Keratinocyte (primary cell): ENCODE data around the gene FXYD5. TPM values are rescaled to one million over a fixed set of nuclear protein-coding genes. Genes with fewer than 3 reads are reported as not detected.

Experiments used
- DNase-seq: peaks from one replicate; pipeline ENCODE4 v3.0.0-alpha.2; 2011; ENCODE audit warnings: low read depth, missing footprints, low spot score
- FAIRE-seq: peaks from 2 replicates; lab custom pipeline; 2011; peaks lifted over from hg19 to GRCh38; lab: Jason Lieb, UNC
- H2AFZ ChIP-seq: 2 replicates; pipeline ENCODE4 v1.6.0; 2012; ENCODE audit warnings: low read length, control low read depth, inconsistent platforms; ENCODE audit not compliant: control insufficient read depth
- H3K27ac ChIP-seq: 2 replicates; pipeline ENCODE4 v1.5.1; 2011; ENCODE audit warnings: low read length; ENCODE audit not compliant: control insufficient read depth, insufficient read depth
- H3K27me3 ChIP-seq: 3 replicates; pipeline ENCODE4 v1.6.0; 2011; ENCODE audit warnings: low read length; ENCODE audit not compliant: control insufficient read depth, insufficient read depth; ENCODE audit errors: extremely low read depth
- H3K36me3 ChIP-seq, 2 experiments: 2 replicates in 1 of 2; 3 replicates in 1 of 2; pipeline ENCODE4 v1.5.1; 2011; ENCODE audit warnings: low read length in 2 of 2, mild to moderate bottlenecking in 1 of 2; ENCODE audit not compliant: control insufficient read depth in 2 of 2, insufficient read depth in 2 of 2; ENCODE audit errors: extremely low read depth in 1 of 2
- H3K4me1 ChIP-seq: 3 replicates; pipeline ENCODE4 v1.5.1; 2011; ENCODE audit warnings: low read length; ENCODE audit not compliant: control insufficient read depth, insufficient read depth; ENCODE audit errors: extremely low read depth
- H3K4me2 ChIP-seq: 3 replicates; pipeline ENCODE4 v1.6.0; 2011; ENCODE audit warnings: low read depth, low read length; ENCODE audit not compliant: control insufficient read depth, insufficient read depth; ENCODE audit errors: extremely low read depth
- H3K4me3 ChIP-seq, 3 experiments: fragments of 200-600 bp in 1 of 3; sonication (generic) in 1 of 3; 2 replicates in 2 of 3; 3 replicates in 1 of 3; pipeline ENCODE4 v1.5.1; 2011 to 2016; ENCODE audit warnings: low read length in 3 of 3, mild to moderate bottlenecking in 3 of 3, control low read depth in 2 of 3, inconsistent platforms in 1 of 3, low read depth in 1 of 3, mixed read lengths in 1 of 3, mixed run types in 1 of 3, moderate library complexity in 1 of 3; ENCODE audit not compliant: control insufficient read depth in 2 of 3, insufficient read depth in 2 of 3; ENCODE audit errors: extremely low read depth in 1 of 3
- H3K79me2 ChIP-seq: 2 replicates; pipeline ENCODE4 v1.6.0; 2012; ENCODE audit warnings: low read length; ENCODE audit not compliant: control insufficient read depth, insufficient read depth
- H3K9ac ChIP-seq: 3 replicates; pipeline ENCODE4 v1.6.0; 2011; ENCODE audit warnings: low read length; ENCODE audit not compliant: control insufficient read depth, insufficient read depth; ENCODE audit errors: extremely low read depth
- H3K9me1 ChIP-seq: 3 replicates; pipeline ENCODE4 v1.6.0; 2011; ENCODE audit warnings: low read length; ENCODE audit not compliant: control insufficient read depth, insufficient read depth; ENCODE audit errors: extremely low read depth
- H3K9me3 ChIP-seq: 2 replicates; pipeline ENCODE4 v1.5.1; 2012; ENCODE audit warnings: low read depth, low read length; ENCODE audit not compliant: control insufficient read depth
- H4K20me1 ChIP-seq: 3 replicates; pipeline ENCODE4 v1.6.0; 2011; ENCODE audit warnings: low read length; ENCODE audit not compliant: control insufficient read depth, insufficient read depth; ENCODE audit errors: extremely low read depth
- CTCF ChIP-seq, 3 experiments: IDR thresholded peaks in 1 of 3; conservative IDR thresholded peaks in 1 of 3; optimal IDR thresholded peaks in 1 of 3; 2 replicates in 2 of 3; 3 replicates in 1 of 3; pipeline versions ENCODE3 to v1.5.1; 2011; ENCODE audit warnings: low read length in 3 of 3, mild to moderate bottlenecking in 3 of 3, moderate library complexity in 2 of 3, control low read depth in 1 of 3, inconsistent platforms in 1 of 3; ENCODE audit not compliant: insufficient read depth in 2 of 3; ENCODE audit errors: extremely low read depth in 1 of 3
- EZH2 ChIP-seq: IDR thresholded peaks from one replicate; pipeline ENCODE4 v1.6.1; 2012; ENCODE audit warnings: inconsistent platforms, mild to moderate bottlenecking, low read length, moderate library complexity
- dilution Hi-C: fragments of 300-500 bp; cut with MboI; formaldehyde crosslinking; loops from one replicate; pipeline ENCODE4 v1.7.0; 2020; ENCODE audit warnings: low sequenced_read_pairs; ENCODE audit not compliant: extremely low pct_ligation_motif_present
- polyA plus RNA-seq, 5 experiments: library from polyadenylated mRNA; depleted of rRNA in 3 of 5; stranded (reverse) in 3 of 5; stranded (forward) in 1 of 5; unstranded in 1 of 5; fragments of >200 nt; gene quantifications; 1 replicate in 1 of 5; 2 replicates in 3 of 5; 3 replicates in 1 of 5; pipeline versions ENCODE4 v1.2.1 to v1.2.3, GENCODE V29; 2011 to 2012; ENCODE audit warnings: missing spikeins in 2 of 5, low read depth in 1 of 5, low replicate concordance in 1 of 5

The FXYD5 gene
- polyA plus RNA-seq, 1 donor (not counting 4 experiments of a cell fraction or from before 2014, with no cell fraction given), result 122 TPM

- Histone ChIP-seq H3K9ac (no peak overlapping the region), H3K36me3 (peaks cover 17 to 41% of the 10 kb centered on the region in 2 experiments), H3K4me1 (peaks cover 45% of the 10 kb centered on the region)
Measured at GRCh38 chr19:35167251-35168119, 12.9 kb downstream of the FXYD5 start.

GRCh38 chr19:35168196-35168595 lies 13.7 kb downstream of the FXYD5 start:
- Histone ChIP-seq H3K4me1 (peaks cover 40% of the 10 kb centered on the region), H2AFZ (no peak overlapping the region), H3K27me3 (no peaks in the 10 kb centered on the region), H3K4me3 (no peak overlapping the region), H3K36me3 (peaks cover 17 to 37% of the 10 kb centered on the region in 2 experiments), H3K9ac (peak overlapping the region; percentile 22), H3K4me2 (peak overlapping the region; percentile 58), H3K9me1 (peaks cover 3% of the 10 kb centered on the region), H3K27ac (peak overlapping the region; percentile 55), H3K9me3 (peaks cover 28% of the 10 kb centered on the region), H3K79me2 (peaks cover 3% of the 10 kb centered on the region), H4K20me1 (no peaks in the 10 kb centered on the region)
- DNase-seq (peak; percentile 48), FAIRE-seq (peak; percentile 95)
- TF ChIP-seq EZH2, result no peak
- peak; percentile 12 to 32 (median 23) for TF ChIP-seq CTCF (optimal IDR thresholded peaks at IDR 0.05 in 1 of 3, IDR thresholded peaks at IDR 0.05 in 1 of 3, conservative IDR thresholded peaks at IDR 0.05 in 1 of 3; ENCODE audit: extremely low read depth in 1 of 3, insufficient read depth in 2 of 3, low read length in 3 of 3)
- dilution Hi-C loops, result no loop called here

More at GRCh38 chr19:35167251-35168119, 12.9 kb downstream of the FXYD5 start:
- peaks cover 3% of the 10 kb centered on the region for H3K9me1 ChIP-seq
- peak; percentile 46 for FAIRE-seq
- H3K4me3 ChIP-seq, result no peak overlapping the region
- H3K9me3 ChIP-seq, result peaks cover 31% of the 10 kb centered on the region
- H3K79me2 ChIP-seq, result peaks cover 3% of the 10 kb centered on the region
- H3K27me3 ChIP-seq, result no peaks in the 10 kb centered on the region
- dilution Hi-C loops, result no loop called here
- no peak overlapping the region for H2AFZ ChIP-seq
- H4K20me1 ChIP-seq, result no peaks in the 10 kb centered on the region
- TF ChIP-seq EZH2 (no peak), CTCF (optimal IDR thresholded peaks at IDR 0.05 in 1 of 3, IDR thresholded peaks at IDR 0.05 in 1 of 3, conservative IDR thresholded peaks at IDR 0.05 in 1 of 3; ENCODE audit: extremely low read depth in 1 of 3, insufficient read depth in 2 of 3, low read length in 3 of 3) (no peak)
- DNase-seq, result no peak
- peak overlapping the region; percentile 55 for H3K27ac ChIP-seq
- H3K4me2 ChIP-seq, result peak overlapping the region; percentile 26
